ENCODE data around the gene GNG12.
"Not testable (repeated sequence)": the region's sequence is repeated elsewhere in the genome, so short reads cannot be mapped to it uniquely, and the experiment has no call there.

Gene GNG12

GRCh38 chr1:67749263-67749843, 83.9 kb downstream of the GNG12 start:
- DNase-seq: no peak

GRCh38 chr1:67748630-67749029, 84.6 kb downstream of the GNG12 start:
- DNase-seq: no peak

GRCh38 chr1:67747671-67748546, 85.4 kb downstream of the GNG12 start:
- no peak for DNase-seq

- DNase-seq: no peak
Observed at GRCh38 chr1:67745875-67746698, 87.2 kb downstream of the GNG12 start.

- no peak for DNase-seq
Observed at GRCh38 chr1:67743072-67743725, 90.1 kb downstream of the GNG12 start.

GRCh38 chr1:67741736-67742135, 91.5 kb downstream of the GNG12 start:
- DNase-seq: no peak

- DNase-seq: no peak
Observed at GRCh38 chr1:67741121-67741520, 92.1 kb downstream of the GNG12 start.

- no peak for DNase-seq
Observed at GRCh38 chr1:67740543-67740942, 92.7 kb downstream of the GNG12 start.

- DNase-seq: no peak
Observed at GRCh38 chr1:67739361-67739760, 93.9 kb downstream of the GNG12 start.

GRCh38 chr1:67738401-67738800, 94.9 kb downstream of the GNG12 start:
- no peak for DNase-seq

- no peak for DNase-seq
Observed at GRCh38 chr1:67737875-67738274, 95.4 kb downstream of the GNG12 start.

- no peak for DNase-seq
Observed at GRCh38 chr1:67736750-67737149, 96.5 kb downstream of the GNG12 start.

- peak; percentile 59 for DNase-seq
Observed at GRCh38 chr1:67735806-67736627, 97.2 kb downstream of the GNG12 start.

GRCh38 chr1:67735206-67735605, 98.1 kb downstream of the GNG12 start:
- no peak for DNase-seq

GRCh38 chr1:67734323-67734690, 99.0 kb downstream of the GNG12 start:
- no peak for DNase-seq

- no peak for DNase-seq
Observed at GRCh38 chr1:67733681-67734322, 99.5 kb downstream of the GNG12 start.

GRCh38 chr1:67732750-67733151, 100.5 kb downstream of the GNG12 start:
- DNase-seq: no peak

GRCh38 chr1:67731322-67731721, 101.9 kb downstream of the GNG12 start:
- DNase-seq: no peak

GRCh38 chr1:67730312-67730711, 103.0 kb downstream of the GNG12 start:
- not testable (repeated sequence) for DNase-seq

GRCh38 chr1:67729872-67730271, 103.4 kb downstream of the GNG12 start:
- no peak for DNase-seq

GRCh38 chr1:67726224-67726623, 107.0 kb downstream of the GNG12 start:
- no peak for DNase-seq

All from NCI-H510A (cell line).